Measurements from ENCODE around the gene ITGAX. TPM values are rescaled to one million over a fixed set of nuclear protein-coding genes. Genes with fewer than 3 reads are reported as not detected.

Gene ITGAX
- total RNA-seq, 1 experiment from 2014 or later, result 1.9 TPM

DNA sequence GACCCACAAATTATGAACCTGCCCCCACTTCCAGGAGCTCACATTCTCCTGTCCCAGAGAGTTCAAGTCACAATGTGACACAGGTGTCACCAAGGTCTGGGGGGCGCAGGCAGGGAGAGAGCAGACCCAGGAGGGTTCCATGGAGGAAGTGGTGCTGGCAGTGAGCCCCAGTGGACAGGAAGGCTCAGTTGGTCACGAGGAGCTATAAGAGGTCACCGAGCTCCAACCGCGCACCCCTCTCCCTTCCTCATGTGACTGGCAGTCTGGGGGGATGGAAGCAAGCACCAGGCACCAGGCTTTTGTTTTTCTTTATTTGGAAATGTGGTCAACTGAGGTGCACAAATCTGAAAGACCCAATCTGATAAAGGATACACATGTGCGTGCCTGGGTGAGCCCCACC is 40.7 kb downstream of the ITGAX start:
- intact Hi-C loops (cut with micrococcal nuclease), result no loop called here
- H3K79me2 ChIP-seq (ENCODE audit: insufficient read depth, low read length), result no peaks in the 10 kb centered on the region
- peaks cover 0 to 14% of the 10 kb centered on the region in 2 experiments; a peak in 1 of 4 replicates for H3K36me3 ChIP-seq (ENCODE audit: control insufficient read depth in 1 of 2, insufficient read depth in 2 of 2, low read length in 2 of 2)
- no peak overlapping the region for H3K9ac ChIP-seq (ENCODE audit: low read length)
- no peak for TF ChIP-seq RAD21 (IDR thresholded peaks at IDR 0.05; ENCODE audit: low read depth)
- no peak for TF ChIP-seq YY1 (IDR thresholded peaks at IDR 0.05; ENCODE audit: extremely low read depth, insufficient replicate concordance, low read depth, low read length)
- TF ChIP-seq, protein P1, sequence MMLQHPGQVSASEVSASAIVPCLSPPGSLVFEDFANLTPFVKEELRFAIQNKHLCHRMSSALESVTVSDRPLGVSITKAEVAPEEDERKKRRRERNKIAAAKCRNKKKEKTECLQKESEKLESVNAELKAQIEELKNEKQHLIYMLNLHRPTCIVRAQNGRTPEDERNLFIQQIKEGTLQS (IDR thresholded peaks at IDR 0.05), result no peak
- no peak for TF ChIP-seq FOSL1 (IDR thresholded peaks at IDR 0.05; ENCODE audit: low read depth)
- no peak for TF ChIP-seq CEBPB (IDR thresholded peaks at IDR 0.05; ENCODE audit: low read depth)
- TF ChIP-seq EGR1 (IDR thresholded peaks at IDR 0.05; ENCODE audit: low read depth), result no peak
- TF ChIP-seq JUND (IDR thresholded peaks at IDR 0.05), result no peak
- no peak for TF ChIP-seq SIN3A (IDR thresholded peaks at IDR 0.05; ENCODE audit: low read depth)
- no peak for TF ChIP-seq ELF1 (IDR thresholded peaks at IDR 0.05; ENCODE audit: borderline replicate concordance, low read depth)
- no peak for TF ChIP-seq SP1 (IDR thresholded peaks at IDR 0.05; ENCODE audit: low read depth)
- no peak for TF ChIP-seq POLR2AphosphoS5 (IDR thresholded peaks at IDR 0.05; ENCODE audit: low read depth, low read length)
- no peak for TF ChIP-seq ZNF274 (IDR thresholded peaks at IDR 0.05; ENCODE audit: low read depth, low read length)
- TF ChIP-seq, protein P2, sequence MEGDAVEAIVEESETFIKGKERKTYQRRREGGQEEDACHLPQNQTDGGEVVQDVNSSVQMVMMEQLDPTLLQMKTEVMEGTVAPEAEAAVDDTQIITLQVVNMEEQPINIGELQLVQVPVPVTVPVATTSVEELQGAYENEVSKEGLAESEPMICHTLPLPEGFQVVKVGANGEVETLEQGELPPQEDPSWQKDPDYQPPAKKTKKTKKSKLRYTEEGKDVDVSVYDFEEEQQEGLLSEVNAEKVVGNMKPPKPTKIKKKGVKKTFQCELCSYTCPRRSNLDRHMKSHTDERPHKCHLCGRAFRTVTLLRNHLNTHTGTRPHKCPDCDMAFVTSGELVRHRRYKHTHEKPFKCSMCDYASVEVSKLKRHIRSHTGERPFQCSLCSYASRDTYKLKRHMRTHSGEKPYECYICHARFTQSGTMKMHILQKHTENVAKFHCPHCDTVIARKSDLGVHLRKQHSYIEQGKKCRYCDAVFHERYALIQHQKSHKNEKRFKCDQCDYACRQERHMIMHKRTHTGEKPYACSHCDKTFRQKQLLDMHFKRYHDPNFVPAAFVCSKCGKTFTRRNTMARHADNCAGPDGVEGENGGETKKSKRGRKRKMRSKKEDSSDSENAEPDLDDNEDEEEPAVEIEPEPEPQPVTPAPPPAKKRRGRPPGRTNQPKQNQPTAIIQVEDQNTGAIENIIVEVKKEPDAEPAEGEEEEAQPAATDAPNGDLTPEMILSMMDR (IDR thresholded peaks at IDR 0.05 in 2 of 3, conservative IDR thresholded peaks at IDR 0.05 in 1 of 3; ENCODE audit: borderline replicate concordance in 1 of 3, insufficient read depth in 1 of 3, low read depth in 2 of 3, low read length in 2 of 3), result no peak
- TF ChIP-seq EZH2 (IDR thresholded peaks at IDR 0.05), result no peak
- TF ChIP-seq CBX3 (IDR thresholded peaks at IDR 0.05; ENCODE audit: low read depth), result no peak
- no peak for TF ChIP-seq TCF7L2 (IDR thresholded peaks at IDR 0.05; ENCODE audit: borderline replicate concordance, extremely low read depth, insufficient read depth, insufficient read length)
- TF ChIP-seq EZH2phosphoT487 (IDR thresholded peaks at IDR 0.05; ENCODE audit: borderline replicate concordance), result no peak
- no peak for TF ChIP-seq SRF (IDR thresholded peaks at IDR 0.05; ENCODE audit: low read depth)
- no peak for TF ChIP-seq POLR2A (IDR thresholded peaks at IDR 0.05; ENCODE audit: borderline replicate concordance, extremely low read depth, insufficient read depth, insufficient read length)
- ATAC-seq (no peak), DNase-seq (ENCODE audit: low read depth, low spot score) (no peak)
- no peaks in the 10 kb centered on the region for H3K9me2 ChIP-seq (ENCODE audit: insufficient read depth)
- ChIA-PET CTCF (interaction anchor here (0.8 kb wide), 1 partner anchor 10 kb away, joined by 3 read pairs; no protein-coding TSS in a partner anchor), POLR2A (no interaction called here), RAD21 (ENCODE audit: low non-redundant PET in 1 of 2, low total read pairs in 2 of 2, uncharacterized antibody in 2 of 2, unreplicated experiment in 2 of 2) (no interaction called here)
- no peaks in the 10 kb centered on the region for H4K20me1 ChIP-seq (ENCODE audit: insufficient read depth)
- H3K4me1 ChIP-seq (ENCODE audit: control insufficient read depth in 1 of 2, insufficient read depth in 2 of 2, low read length in 2 of 2), result peaks cover 0 to 6% of the 10 kb centered on the region in 2 experiments; a peak in 1 of 4 replicates
- no TSS peak for BruUV-seq (replicated peaks)
- H2AFZ ChIP-seq (ENCODE audit: low read depth, low read length, poor library complexity, severe bottlenecking), result no peak overlapping the region
- no peak overlapping the region for H3K4me2 ChIP-seq (ENCODE audit: low read length)
- H3K4me3 ChIP-seq (replicated peaks in 1 of 2; ENCODE audit: low read depth in 1 of 2, low read length in 2 of 2), result no peak overlapping the region
- no peak overlapping the region for H3K27ac ChIP-seq (ENCODE audit: low read depth, low read length)
- no peaks in the 10 kb centered on the region for H3K27me3 ChIP-seq (ENCODE audit: insufficient read depth, low read length)
- peaks cover 0 to 7% of the 10 kb centered on the region in 2 experiments; a peak in 1 of 4 replicates for H3K9me3 ChIP-seq (ENCODE audit: control insufficient read depth in 1 of 2, insufficient read depth in 1 of 2, low read depth in 1 of 2, low read length in 2 of 2)
